T47D (cell line): ENCODE data around the gene AP1M1.
"Not testable (repeated sequence)": the region's sequence is repeated elsewhere in the genome, so short reads cannot be mapped to it uniquely, and the experiment has no call there.

Experiments used
- DNase-seq, 2 experiments: peaks; one replicate each; pipeline versions ENCODE4 v3.0.0 to v3.0.0-alpha.2; 2011 to 2012; ENCODE audit warnings: low read depth in 1 of 2, low spot score in 1 of 2
- JUND ChIP-seq: IDR thresholded peaks from 2 replicates; pipeline ENCODE4 v1.6.1; 2012; ENCODE audit warnings: low read depth
- in situ Hi-C: cut with HindIII; loops from 2 replicates; pipeline ENCODE4 v1.10.0; 2016; ENCODE audit warnings: low sequenced_read_pairs, low pct_unique_long_range_greater_than_20kb

The AP1M1 gene

GRCh38 chr19:16266586-16266942 lies 68.9 kb downstream of the AP1M1 start:
- DNase-seq, result no peak
- no peak for TF ChIP-seq JUND
- in situ Hi-C loops, result no loop called here

GRCh38 chr19:16268676-16269319 lies 71.1 kb downstream of the AP1M1 start:
- no peak for DNase-seq
- in situ Hi-C loops, result no loop called here

GRCh38 chr19:16272945-16273344 lies 75.2 kb downstream of the AP1M1 start:
- in situ Hi-C loops, result no loop called here
- TF ChIP-seq JUND, result no peak

More at GRCh38 chr19:16268676-16269319, 71.1 kb downstream of the AP1M1 start:
- no peak for TF ChIP-seq JUND

GRCh38 chr19:16274447-16274846 lies 76.7 kb downstream of the AP1M1 start:
- in situ Hi-C loops, result no loop called here
- no peak for DNase-seq

More at GRCh38 chr19:16272945-16273344, 75.2 kb downstream of the AP1M1 start:
- DNase-seq, result no peak

GRCh38 chr19:16280306-16280705 lies 82.6 kb downstream of the AP1M1 start:
- no peak for DNase-seq
- in situ Hi-C loops, result no loop called here
- TF ChIP-seq JUND, result no peak

More at GRCh38 chr19:16274447-16274846, 76.7 kb downstream of the AP1M1 start:
- TF ChIP-seq JUND, result no peak

GRCh38 chr19:16281743-16282142 lies 84.0 kb downstream of the AP1M1 start:
- TF ChIP-seq JUND, result no peak
- no peak for DNase-seq
- in situ Hi-C loops, result no loop called here

- DNase-seq, result no peak
- TF ChIP-seq JUND, result no peak
- in situ Hi-C loops, result no loop called here
Measured at GRCh38 chr19:16283210-16284061, 85.7 kb downstream of the AP1M1 start.

GRCh38 chr19:16284505-16284904 lies 86.8 kb downstream of the AP1M1 start:
- in situ Hi-C loops, result no loop called here
- TF ChIP-seq JUND, result no peak
- no peak for DNase-seq

- DNase-seq, in situ Hi-C loops: not testable (repeated sequence)
Measured at GRCh38 chr19:16285079-16285478, 87.4 kb downstream of the AP1M1 start.

- in situ Hi-C loops, result no loop called here
- DNase-seq, result no peak
- no peak for TF ChIP-seq JUND
Measured at GRCh38 chr19:16285769-16286498, 88.2 kb downstream of the AP1M1 start.

GRCh38 chr19:16288544-16288943 lies 90.8 kb downstream of the AP1M1 start:
- DNase-seq, result no peak
- TF ChIP-seq JUND, result no peak
- in situ Hi-C loops, result no loop called here

- DNase-seq, result peak in 1 of 2 experiments; percentile 8
- no peak for TF ChIP-seq JUND
- in situ Hi-C loops, result no loop called here
Measured at GRCh38 chr19:16289594-16289993, 91.9 kb downstream of the AP1M1 start.

GRCh38 chr19:16290692-16291091 lies 93.0 kb downstream of the AP1M1 start:
- no peak for DNase-seq
- in situ Hi-C loops, result no loop called here
- TF ChIP-seq JUND, result no peak
